Activated CD4-positive, alpha-beta T cell treated with anti-CD3 and anti-CD28 coated beads for 48 hours (primary cell): ENCODE data around the gene C19orf44.

ENCODE experiments used
- DNase-seq: peaks from one replicate; pipeline ENCODE4 v3.0.0-alpha.2; 2020

Gene C19orf44

GRCh38 chr19:16518483-16519229 is 22.5 kb downstream of the C19orf44 start:
- DNase-seq: no peak

GRCh38 chr19:16519230-16519687 is 23.1 kb downstream of the C19orf44 start:
- no peak for DNase-seq

GRCh38 chr19:16520074-16520973 is 24.1 kb downstream of the C19orf44 start:
- no peak for DNase-seq

GRCh38 chr19:16520986-16521624 is 24.9 kb downstream of the C19orf44 start:
- DNase-seq: no peak

GRCh38 chr19:16521715-16522289 is 25.6 kb downstream of the C19orf44 start:
- DNase-seq: no peak

DNA sequence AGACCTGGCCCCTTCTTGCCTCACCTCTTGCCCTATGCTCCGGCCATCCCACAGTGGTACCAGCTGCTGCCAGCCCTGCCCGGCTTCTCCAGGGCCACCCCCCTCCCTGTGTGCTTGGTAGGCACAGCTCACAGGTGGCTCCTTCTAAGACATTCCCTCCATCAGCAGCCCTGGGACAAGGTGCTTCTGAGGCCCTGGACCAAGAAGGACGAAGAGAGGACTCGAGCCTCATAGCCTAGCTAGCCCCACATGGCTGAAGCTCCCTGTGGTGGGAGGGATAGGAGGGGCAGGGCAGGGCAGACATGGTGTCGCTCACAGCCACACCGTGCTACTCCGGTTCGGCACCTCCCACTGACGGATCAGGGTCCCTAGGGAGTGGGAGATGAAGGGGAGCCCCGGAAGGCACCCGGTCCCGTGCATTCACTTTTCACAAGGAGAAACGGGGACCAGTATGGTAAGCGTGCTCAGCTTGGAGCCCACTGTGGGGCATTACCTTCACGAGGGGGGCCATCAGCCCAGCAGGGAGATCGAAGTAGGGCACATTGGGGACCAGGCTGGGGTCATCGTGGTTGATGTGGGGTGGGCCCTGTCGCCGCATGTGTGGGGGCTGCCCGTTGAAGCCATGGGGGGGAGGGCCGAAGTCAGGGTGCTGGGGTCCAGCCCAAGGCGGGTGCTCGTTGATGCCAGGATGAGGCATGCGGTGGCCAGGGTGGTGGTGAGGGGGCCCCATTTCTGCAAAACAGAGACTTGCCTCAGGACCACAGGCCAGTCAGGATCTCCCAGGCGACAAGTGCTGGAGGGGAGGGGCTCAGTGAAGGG is 26.6 kb downstream of the C19orf44 start:
- no peak for DNase-seq

DNA sequence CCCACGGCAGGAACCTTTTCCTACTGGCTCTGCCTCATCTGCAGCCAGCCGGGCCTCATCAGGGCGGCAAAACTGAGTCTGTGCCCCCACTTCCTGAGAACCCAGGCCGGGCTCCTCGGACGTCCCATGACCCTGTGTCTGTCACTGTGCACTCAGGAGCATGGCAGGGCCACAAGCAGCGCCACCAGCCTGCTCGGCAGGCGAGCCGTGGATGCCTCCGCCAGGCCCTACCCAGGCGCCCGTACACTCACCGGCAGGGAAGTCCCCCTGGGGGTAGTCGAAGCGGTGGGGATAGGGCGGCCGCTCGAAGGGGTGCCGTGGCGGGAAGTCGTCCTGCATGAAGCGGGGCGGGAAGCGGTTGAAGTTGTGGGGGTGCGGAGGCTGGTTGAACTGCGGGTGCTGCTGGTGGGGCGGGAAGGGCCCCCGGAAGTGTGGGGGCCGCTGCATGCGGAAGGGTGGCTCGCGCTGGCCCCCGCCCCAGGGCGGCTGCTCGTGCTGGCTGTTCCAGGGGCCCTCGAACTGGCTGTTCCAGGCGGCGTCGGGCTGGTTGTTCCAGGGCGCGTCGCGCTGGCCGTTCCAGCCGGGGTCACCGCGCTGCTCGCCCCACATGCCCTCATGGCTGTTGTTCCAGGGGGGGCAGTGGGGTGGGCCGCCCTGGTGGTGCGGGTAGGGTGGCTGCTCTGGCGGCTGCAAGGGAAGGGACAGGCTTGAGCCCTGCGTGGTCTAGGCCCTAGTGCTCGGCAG is 29.0 kb downstream of the C19orf44 start:
- DNase-seq: no peak

DNA sequence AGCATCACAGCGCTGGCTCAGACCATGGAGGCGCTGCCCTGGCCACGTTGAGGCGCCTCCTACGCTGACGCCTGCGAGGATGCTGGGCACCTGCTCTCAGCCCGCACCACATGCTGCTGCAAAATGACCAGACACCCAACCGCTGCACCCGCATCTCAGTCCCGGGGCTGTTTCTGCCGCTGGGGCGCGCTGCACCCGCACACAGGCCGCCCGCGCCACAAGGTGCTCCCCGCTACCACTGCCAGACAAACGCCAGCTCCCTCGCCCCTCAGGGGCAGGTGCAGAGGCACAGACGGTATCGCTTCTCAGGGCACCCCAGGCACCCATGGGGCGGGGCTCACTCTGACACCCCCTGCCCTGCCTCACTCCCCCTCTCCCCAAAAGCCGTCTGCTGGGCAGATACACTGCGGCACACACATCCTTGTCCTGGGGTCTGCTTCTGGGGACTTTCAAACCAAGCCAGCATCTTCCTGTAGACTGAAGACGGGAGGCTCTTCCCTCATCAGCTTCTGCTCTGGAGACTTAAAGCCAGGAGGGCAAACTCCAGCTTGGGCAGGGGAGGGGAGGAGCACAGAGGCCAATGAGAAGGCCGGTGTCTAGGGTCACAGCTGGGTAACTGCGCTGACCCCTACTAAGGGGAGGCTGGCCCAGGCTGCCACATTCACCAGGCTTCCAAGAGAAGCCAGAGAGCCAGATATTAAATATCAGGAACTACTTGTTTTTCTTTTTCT is 29.7 kb downstream of the C19orf44 start:
- no peak for DNase-seq

DNA sequence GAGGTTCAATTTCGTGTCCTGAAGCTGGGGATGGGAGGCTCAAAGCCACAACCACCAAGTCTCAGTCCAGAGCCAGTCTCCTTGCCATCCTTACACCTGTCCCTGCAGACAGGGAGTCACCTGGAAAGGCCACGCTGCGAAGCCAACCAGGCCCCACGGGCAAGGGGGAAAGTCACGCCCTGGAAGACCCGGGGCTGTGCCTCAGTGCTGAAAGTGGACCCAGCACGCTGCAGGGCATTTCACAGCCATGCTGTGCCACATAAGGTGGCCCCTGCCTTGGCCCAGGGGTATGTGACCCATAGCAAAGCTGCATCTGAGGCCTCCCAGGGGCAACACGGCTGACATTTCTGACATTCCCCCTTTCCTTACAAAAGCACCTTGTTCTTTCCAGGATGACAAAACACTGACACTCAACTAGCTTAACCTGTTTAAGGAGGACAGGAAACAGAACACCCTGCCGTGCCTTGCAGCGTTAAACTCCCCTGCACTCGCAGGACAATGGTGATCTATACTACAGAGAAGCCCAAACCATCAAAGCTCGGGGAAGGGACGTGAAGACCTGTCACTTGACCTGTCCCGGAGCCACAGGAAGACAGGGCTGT is 31.2 kb downstream of the C19orf44 start:
- DNase-seq: no peak

DNA sequence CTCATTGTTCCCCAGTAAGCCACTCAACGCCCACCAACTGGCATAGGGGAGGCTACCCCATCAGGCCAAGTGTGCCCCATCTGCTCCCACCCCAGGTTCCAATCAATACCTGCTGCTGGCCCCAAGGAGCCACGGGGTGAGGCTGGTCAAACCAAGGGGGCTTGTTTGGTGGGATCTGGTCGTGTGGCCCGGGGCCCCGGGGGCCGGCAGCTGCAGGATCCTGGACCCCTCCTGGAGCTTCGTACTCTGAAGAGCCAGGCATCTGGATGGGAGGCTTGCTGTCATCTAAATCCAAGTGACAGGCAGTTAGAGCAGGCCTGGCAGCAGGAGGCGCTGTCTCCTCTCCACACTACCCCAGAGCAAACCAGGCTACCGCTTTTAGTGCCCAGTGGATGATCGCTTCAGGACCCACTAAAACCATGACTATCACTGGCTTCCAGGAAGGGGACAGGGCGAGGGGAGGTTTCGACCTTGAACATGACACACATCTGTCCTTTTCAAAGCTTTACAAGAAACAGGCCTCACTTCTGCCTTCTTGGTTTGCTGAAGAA is 31.9 kb downstream of the C19orf44 start:
- DNase-seq: peak; percentile 57

- DNase-seq: no peak
Observed at GRCh38 chr19:16529466-16530144, 33.4 kb downstream of the C19orf44 start.

- DNase-seq: no peak
Observed at GRCh38 chr19:16530540-16531379, 34.6 kb downstream of the C19orf44 start.

GRCh38 chr19:16531380-16531669 is 35.1 kb downstream of the C19orf44 start:
- DNase-seq: no peak

- DNase-seq: no peak
Observed at GRCh38 chr19:16532440-16533234, 36.4 kb downstream of the C19orf44 start.

GRCh38 chr19:16535381-16535780 is 39.2 kb downstream of the C19orf44 start:
- DNase-seq: no peak

DNA sequence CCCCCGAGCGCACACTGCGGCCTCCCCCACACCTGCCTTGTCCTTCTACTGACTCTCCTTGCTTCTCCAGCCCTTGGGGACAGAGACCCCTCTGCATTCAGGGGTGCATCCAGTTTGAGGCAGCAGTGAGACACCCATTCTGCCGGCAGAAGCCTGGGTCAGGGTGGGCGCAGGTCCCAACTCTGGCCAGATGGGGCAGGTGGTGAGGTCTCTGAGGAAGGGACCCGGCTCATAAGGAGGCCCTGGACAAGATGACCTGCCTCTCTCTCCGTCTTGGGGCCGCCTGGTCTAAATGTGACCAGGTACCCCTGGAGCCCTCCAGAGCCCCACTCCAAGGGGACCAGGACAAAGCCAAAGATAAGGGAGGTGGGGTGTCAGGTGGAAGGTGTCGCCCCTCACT is 39.9 kb downstream of the C19orf44 start:
- DNase-seq: no peak

DNA sequence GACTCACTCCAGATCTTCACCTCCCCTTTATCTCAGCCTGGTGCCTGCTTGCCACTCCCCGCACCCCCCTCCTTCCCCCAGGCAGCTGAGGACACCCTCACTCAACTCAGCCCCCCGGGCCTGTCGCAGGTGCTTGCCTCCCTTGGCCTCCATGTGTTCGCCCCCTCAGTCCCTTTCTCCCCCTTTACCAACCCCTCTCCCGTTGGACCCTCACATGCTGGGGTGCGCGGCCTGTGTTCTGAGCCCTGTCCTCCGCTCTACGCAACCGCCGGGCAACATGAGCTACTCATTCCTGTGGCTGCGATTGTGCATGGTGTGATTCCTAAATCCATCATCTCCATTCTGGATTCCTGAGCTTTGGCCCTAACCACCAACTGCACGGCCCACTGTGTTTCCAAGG is 40.9 kb downstream of the C19orf44 start:
- no peak for DNase-seq

- DNase-seq: no peak
Observed at GRCh38 chr19:16540948-16541347, 44.8 kb downstream of the C19orf44 start.
